GM19193 (cell line): Measurements from ENCODE around the gene TREML1.

ENCODE experiments used
- POLR2A ChIP-seq: IDR thresholded peaks from 4 replicates; pipeline ENCODE4 v1.6.1; 2011; ENCODE audit not compliant: insufficient read depth, insufficient read length; ENCODE audit errors: extremely low read depth

Gene TREML1

DNA sequence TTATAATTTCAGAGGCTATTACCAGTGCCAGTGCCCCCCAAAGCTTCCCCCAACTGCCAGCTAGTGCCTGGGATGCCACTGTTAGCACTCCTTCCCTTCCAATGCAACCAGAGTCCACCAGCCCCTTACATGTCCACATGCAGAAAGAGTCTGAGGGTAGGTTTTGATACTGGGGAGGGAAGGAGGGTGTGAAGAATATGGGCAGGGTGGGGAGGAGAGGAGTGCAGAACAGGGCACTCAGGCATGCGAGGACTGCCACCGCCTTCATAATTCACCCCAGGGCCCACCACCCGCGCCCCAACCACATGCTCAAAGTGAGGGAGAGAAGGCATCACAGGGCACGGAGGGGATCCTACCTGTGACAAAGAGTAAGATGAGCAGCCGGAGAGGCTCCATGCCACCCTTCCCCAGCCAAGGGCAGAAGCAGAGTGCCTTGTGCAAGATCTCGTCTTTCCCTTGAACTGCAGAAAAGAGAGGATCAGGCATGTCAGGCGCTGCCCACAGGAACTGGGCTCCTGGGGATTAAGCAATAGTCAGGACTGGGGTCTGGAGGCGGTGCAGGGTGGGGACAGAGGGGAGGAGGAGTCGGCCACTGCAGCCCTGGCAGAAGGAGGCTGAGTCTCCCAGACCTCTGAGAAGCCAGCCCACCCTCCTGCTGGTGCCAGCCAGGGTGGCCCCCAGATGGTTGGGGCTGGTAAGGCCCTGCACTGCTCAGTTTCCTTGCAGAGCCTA is 8.7 kb upstream of the TREML1 start, which contains the start of gene TREM2:
Gene TREM2, minus strand, starts transcription at position 430 of the 732 bp plus-strand sequence. Its CDS starts 34 bp downstream, at position 396.
- no peak for TF ChIP-seq POLR2A

- TF ChIP-seq POLR2A, result no peak
These were observed 7.9 kb upstream of the TREML1 start for GRCh38 chr6:41161851-41162552.

DNA sequence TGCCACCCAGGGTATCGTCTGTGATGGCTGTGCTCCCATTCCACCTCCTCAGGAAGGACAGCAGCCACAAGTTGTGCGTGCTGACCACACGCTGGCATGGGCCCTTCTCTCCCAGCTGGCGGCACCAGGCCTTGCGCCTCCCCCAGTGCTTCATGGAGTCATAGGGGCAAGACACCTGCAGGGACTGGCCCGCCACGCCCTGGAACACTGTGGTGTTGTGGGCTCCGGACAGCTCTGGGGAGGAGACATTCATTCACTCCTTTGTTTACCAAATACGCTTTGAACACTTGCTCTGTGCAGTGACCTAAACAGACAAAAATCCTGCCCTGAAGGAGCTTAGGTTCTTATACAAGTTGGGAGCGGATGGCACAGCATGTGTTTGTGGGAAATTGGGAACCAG is 7.2 kb upstream of the TREML1 start:
- TF ChIP-seq POLR2A, result no peak

- TF ChIP-seq POLR2A, result no peak
These were observed 6.8 kb upstream of the TREML1 start for GRCh38 chr6:41160933-41161332.

GRCh38 chr6:41159415-41160082 is 5.4 kb upstream of the TREML1 start:
- TF ChIP-seq POLR2A, result no peak

GRCh38 chr6:41157323-41157722 is 3.2 kb upstream of the TREML1 start:
- no peak for TF ChIP-seq POLR2A

- no peak for TF ChIP-seq POLR2A
These were observed 2.6 kb upstream of the TREML1 start for GRCh38 chr6:41156771-41157170.

GRCh38 chr6:41156001-41156400 is 1.9 kb upstream of the TREML1 start:
- no peak for TF ChIP-seq POLR2A

- no peak for TF ChIP-seq POLR2A
These were observed 1.1 kb upstream of the TREML1 start for GRCh38 chr6:41155132-41155805.

DNA sequence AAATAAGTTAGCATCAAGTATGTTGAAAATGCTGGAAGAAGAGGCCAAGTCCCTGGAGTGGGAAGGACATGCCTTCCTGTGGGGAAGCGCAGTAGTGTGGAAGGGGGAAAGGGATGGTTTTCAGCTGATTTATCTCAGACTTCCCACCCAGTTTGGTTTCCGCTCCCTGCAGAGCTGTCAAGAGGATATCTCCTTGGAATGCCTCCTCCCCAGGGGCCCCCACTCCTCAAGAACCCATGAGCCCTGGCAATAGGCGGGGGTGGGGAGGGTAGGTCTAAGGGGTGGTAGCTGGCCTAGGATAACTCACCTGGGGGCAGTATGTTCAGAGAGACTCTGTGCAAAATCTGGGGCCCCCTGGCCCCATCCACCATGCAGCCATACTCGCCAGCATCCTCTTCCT is 696 bp downstream of the TREML1 start:
- TF ChIP-seq POLR2A, result no peak

DNA sequence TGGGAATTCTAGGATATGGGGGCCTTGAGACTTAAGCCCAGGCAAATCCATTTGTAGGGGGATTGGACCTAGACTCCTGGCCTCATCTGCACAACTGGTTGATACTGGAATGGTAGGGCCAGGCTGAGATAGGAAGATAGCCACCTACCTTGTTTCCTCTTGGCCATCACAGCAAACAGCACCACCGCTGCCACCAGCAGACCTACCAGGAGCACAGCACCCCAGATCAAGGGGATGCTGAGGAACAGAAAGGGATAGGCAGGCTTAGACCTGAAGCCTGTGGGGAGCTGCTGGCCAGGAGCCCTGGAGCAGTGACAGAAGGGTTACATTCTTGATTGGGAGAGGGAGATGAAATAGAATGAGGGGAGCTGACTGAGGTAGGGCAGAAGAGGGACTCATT is 3.5 kb downstream of the TREML1 start:
- no peak for TF ChIP-seq POLR2A

DNA sequence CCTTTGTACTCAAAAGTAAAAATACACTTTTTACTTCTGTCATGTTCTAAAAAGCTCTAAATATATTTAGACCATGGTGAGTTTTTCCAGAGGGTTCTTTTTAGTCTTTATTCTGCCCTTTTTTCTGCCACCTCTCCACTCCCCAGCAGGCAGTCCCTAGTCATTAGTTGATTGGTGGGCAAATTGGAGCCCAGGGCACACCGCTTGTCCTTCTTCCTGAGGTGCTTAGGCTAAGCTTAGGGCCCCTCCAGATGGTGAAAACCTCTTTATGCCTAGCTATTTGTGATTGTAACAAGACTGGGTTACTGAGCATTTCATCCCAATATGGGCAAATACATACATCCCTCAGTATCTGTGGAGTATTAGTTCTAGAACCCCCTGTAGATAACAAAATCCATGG is 6.2 kb downstream of the TREML1 start:
- no peak for TF ChIP-seq POLR2A

GRCh38 chr6:41136911-41137310 is 17.2 kb downstream of the TREML1 start:
- no peak for TF ChIP-seq POLR2A

DNA sequence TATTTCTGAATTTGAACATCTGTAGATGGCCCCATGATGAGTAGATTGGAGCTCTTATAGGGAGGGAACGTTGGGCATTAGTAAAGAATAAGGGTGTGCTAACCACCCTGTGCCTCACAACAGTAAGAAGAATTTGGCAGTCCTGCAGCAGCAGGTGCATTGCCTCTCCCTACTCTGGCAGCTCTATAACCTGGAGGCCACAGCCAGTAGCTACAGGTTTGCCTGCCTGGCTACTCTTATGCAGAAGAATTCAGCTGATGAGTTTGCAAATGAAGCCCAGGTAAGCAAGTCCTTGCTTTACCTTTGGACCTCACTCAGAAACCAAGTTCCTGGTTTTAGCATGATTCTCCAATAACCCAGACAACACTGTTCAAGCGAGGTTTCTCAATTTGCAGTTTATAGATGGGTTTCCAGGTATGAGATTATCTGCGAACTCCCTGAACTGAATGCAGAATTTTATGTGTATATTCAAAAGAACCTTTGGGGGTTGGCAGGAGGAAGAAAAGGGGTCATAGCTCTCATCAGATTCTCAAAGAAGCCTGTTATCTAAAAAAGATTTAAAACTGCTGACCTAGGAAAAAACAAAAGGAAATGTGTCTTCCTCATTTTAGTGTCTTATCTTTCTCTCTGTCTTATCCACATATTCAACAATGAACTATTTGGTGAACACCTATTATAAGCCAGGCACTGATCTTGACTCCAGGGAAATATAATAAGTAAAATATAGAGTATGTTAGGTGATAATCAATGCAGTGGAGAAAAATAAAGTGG is 18.9 kb downstream of the TREML1 start:
- no peak for TF ChIP-seq POLR2A

GRCh38 chr6:41132254-41132653 is 21.9 kb downstream of the TREML1 start:
- TF ChIP-seq POLR2A, result no peak

GRCh38 chr6:41125282-41125681 is 28.9 kb downstream of the TREML1 start:
- no peak for TF ChIP-seq POLR2A
